Fibroblast of mammary gland (primary cell): ENCODE measurements around the gene DECR2.
"Not testable (repeated sequence)": the region's sequence is repeated elsewhere in the genome, so short reads cannot be mapped to it uniquely, and the experiment has no call there.

ENCODE experiments used
- DNase-seq: peaks from one replicate; pipeline ENCODE4 v3.0.0-alpha.2; 2010; ENCODE audit warnings: low read depth
- H3K4me3 ChIP-seq: 2 replicates; pipeline ENCODE4 v1.5.1; 2011; ENCODE audit warnings: low read depth, mild to moderate bottlenecking, low read length, moderate library complexity; ENCODE audit not compliant: control insufficient read depth
- CTCF ChIP-seq: conservative IDR thresholded peaks from 2 replicates; pipeline ENCODE4 v1.5.1; 2011; ENCODE audit warnings: low read depth, low read length, inconsistent platforms; ENCODE audit not compliant: control insufficient read depth, insufficient read depth

Gene DECR2

GRCh38 chr16:410516-411178 lies 9.0 kb downstream of the DECR2 start:
- no peak overlapping the region for H3K4me3 ChIP-seq
- DNase-seq, result no peak
- TF ChIP-seq CTCF, result no peak

GRCh38 chr16:411576-412265 lies 10.0 kb downstream of the DECR2 start:
- H3K4me3 ChIP-seq, result no peak overlapping the region
- no peak for DNase-seq
- no peak for TF ChIP-seq CTCF

GRCh38 chr16:414395-415169 lies 12.9 kb downstream of the DECR2 start:
- no peak for TF ChIP-seq CTCF
- no peak for DNase-seq

GRCh38 chr16:415170-415498 lies 13.4 kb downstream of the DECR2 start:
- H3K4me3 ChIP-seq, DNase-seq: not testable (repeated sequence)

More at GRCh38 chr16:414395-415169, 12.9 kb downstream of the DECR2 start:
- no peak overlapping the region for H3K4me3 ChIP-seq

- DNase-seq, result peak; percentile 16
- not testable (repeated sequence) for H3K4me3 ChIP-seq
Measured at GRCh38 chr16:422179-422578, 20.5 kb downstream of the DECR2 start.

- DNase-seq, result peak; percentile 98
- peak overlapping the region; percentile 46 for H3K4me3 ChIP-seq
- no peak for TF ChIP-seq CTCF
Measured at GRCh38 chr16:424033-424622, 22.4 kb downstream of the DECR2 start.

GRCh38 chr16:424623-425081 lies 23.0 kb downstream of the DECR2 start:
- TF ChIP-seq CTCF, result no peak
- peak; percentile 31 for DNase-seq
- H3K4me3 ChIP-seq, result peak overlapping the region; percentile 46
